Activated CD8-positive, alpha-beta memory T cell treated with anti-CD3 and anti-CD28 coated beads for 48 hours (primary cell): ENCODE data around the gene GNL3L.
"Not testable (repeated sequence)": the region's sequence is repeated elsewhere in the genome, so short reads cannot be mapped to it uniquely, and the experiment has no call there.

Experiments used
- DNase-seq, 3 experiments: peaks; one replicate each; pipeline ENCODE4 v3.0.0-alpha.2; 2020; ENCODE audit warnings: low read depth in 2 of 3, low spot score in 2 of 3

The GNL3L gene

GRCh38 chrX:54529552-54530356 lies at the start of gene GNL3L:
TSS of gene GNL3L (plus strand) at chrX:54530219. CDS start at chrX:54532567, 2,348 bp downstream.
- DNase-seq: peak; percentile 38 to 67 (median 47)

GRCh38 chrX:54482839-54483593 lies 47.0 kb upstream of the GNL3L start:
- DNase-seq: no peak

- no peak for DNase-seq
Observed at GRCh38 chrX:54483946-54484345, 46.1 kb upstream of the GNL3L start.

- no peak for DNase-seq
Observed at GRCh38 chrX:54484666-54485065, 45.4 kb upstream of the GNL3L start.

GRCh38 chrX:54489819-54490218 lies 40.2 kb upstream of the GNL3L start:
- not testable (repeated sequence) for DNase-seq

GRCh38 chrX:54492340-54492739 lies 37.7 kb upstream of the GNL3L start:
- no peak for DNase-seq

- DNase-seq: no peak
Observed at GRCh38 chrX:54494166-54494988, 35.6 kb upstream of the GNL3L start.

GRCh38 chrX:54494989-54495813 lies 34.8 kb upstream of the GNL3L start:
- no peak for DNase-seq

- DNase-seq: peak in 1 of 3 experiments; percentile 2
Observed at GRCh38 chrX:54495814-54496516, 34.1 kb upstream of the GNL3L start, which contains the start of gene FGD1. TSS of gene FGD1 (minus strand) at chrX:54496234. CDS start at chrX:54495432, 802 bp downstream.

- no peak for DNase-seq
Observed at GRCh38 chrX:54496517-54496852, 33.5 kb upstream of the GNL3L start.

GRCh38 chrX:54496936-54497335 lies 33.1 kb upstream of the GNL3L start:
- no peak for DNase-seq

GRCh38 chrX:54509400-54509799 lies 20.6 kb upstream of the GNL3L start:
- no peak for DNase-seq

GRCh38 chrX:54529151-54529550 lies 868 bp upstream of the GNL3L start:
- no peak for DNase-seq

GRCh38 chrX:54530357-54530900 lies 410 bp downstream of the GNL3L start:
- no peak for DNase-seq

GRCh38 chrX:54534271-54534670 lies 4.3 kb downstream of the GNL3L start:
- no peak for DNase-seq

GRCh38 chrX:54540289-54540688 lies 10.3 kb downstream of the GNL3L start:
- DNase-seq: no peak

GRCh38 chrX:54542239-54542638 lies 12.2 kb downstream of the GNL3L start:
- not testable (repeated sequence) for DNase-seq

GRCh38 chrX:54550821-54551220 lies 20.8 kb downstream of the GNL3L start:
- no peak for DNase-seq

GRCh38 chrX:54551801-54552200 lies 21.8 kb downstream of the GNL3L start:
- DNase-seq: no peak

GRCh38 chrX:54555006-54555405 lies 25.0 kb downstream of the GNL3L start:
- not testable (repeated sequence) for DNase-seq
